Progenitor cell of endocrine pancreas (in vitro differentiated cells): ENCODE measurements around the gene ZFC3H1. TPM values are rescaled to one million over a fixed set of nuclear protein-coding genes. Genes with fewer than 3 reads are reported as not detected.

Experiments used
- DNase-seq: peaks from one replicate; pipeline ENCODE4 v3.0.0; 2021; ENCODE audit warnings: low spot score; ENCODE audit not compliant: unreplicated experiment
- H3K27ac Mint-ChIP-seq: 2 replicates; pipeline ENCODE4 v1.8.0; 2021; ENCODE audit warnings: mild to moderate bottlenecking, moderate library complexity, mixed read lengths
- H3K27me3 Mint-ChIP-seq: 2 replicates; pipeline ENCODE4 v1.8.0; 2021; ENCODE audit warnings: mixed read lengths
- H3K36me3 Mint-ChIP-seq: 2 replicates; pipeline ENCODE4 v1.8.0; 2022; ENCODE audit warnings: mixed read lengths; ENCODE audit not compliant: insufficient read depth
- H3K4me1 Mint-ChIP-seq: 2 replicates; pipeline ENCODE4 v1.8.0; 2021; ENCODE audit warnings: low read depth, mixed read lengths
- H3K4me3 Mint-ChIP-seq: 2 replicates; pipeline ENCODE4 v1.8.0; 2021; ENCODE audit warnings: low read depth, mild to moderate bottlenecking, moderate library complexity, mixed read lengths
- H3K9me3 Mint-ChIP-seq: 2 replicates; pipeline ENCODE4 v1.8.0; 2021; ENCODE audit warnings: low read depth, mixed read lengths
- CTCF ChIP-seq: fragments of 200-600 bp; sonication (generic); IDR thresholded peaks from one replicate; pipeline ENCODE4 v1.5.0; 2021; ENCODE audit warnings: antibody characterized with exemption, mild to moderate bottlenecking; ENCODE audit not compliant: unreplicated experiment
- total RNA-seq: library from RNA; stranded (reverse); gene quantifications from 2 replicates; pipeline ENCODE4 v1.2.1, GENCODE V29; 2021

ZFC3H1 gene
- total RNA-seq, 1 donor from 2014 or later, result 54.7 TPM

GRCh38 chr12:71591601-71592000, 72.0 kb downstream of the ZFC3H1 start:
- Mint-ChIP-seq H3K27ac (no peak overlapping the region), H3K36me3 (no peaks in the 10 kb centered on the region), H3K9me3 (no peaks in the 10 kb centered on the region)

DNA sequence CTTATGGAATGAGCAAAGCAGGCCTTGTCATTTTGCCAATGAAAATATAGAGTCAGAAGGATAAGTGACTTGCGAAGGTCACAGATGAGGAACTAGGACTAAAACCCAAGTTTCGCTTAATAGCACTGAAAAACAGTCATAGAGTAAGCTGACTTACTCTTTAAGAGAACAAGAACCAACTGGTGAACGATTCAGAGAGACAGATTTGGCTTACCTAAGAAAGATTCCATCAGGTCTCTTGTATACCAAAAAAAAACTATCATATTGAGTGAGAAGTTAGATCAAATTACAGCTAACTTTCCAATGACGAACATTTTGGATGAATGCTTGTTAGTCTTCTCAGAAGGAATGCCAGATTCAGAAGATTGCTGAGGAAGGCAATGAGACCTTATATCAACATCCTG, 74.2 kb downstream of the ZFC3H1 start:
- DNase-seq, result no peak
- no peaks in the 10 kb centered on the region for H3K4me1 Mint-ChIP-seq
- no peak overlapping the region for H3K27ac Mint-ChIP-seq
- TF ChIP-seq CTCF, result no peak
- H3K4me3 Mint-ChIP-seq, result no peak overlapping the region
- no peaks in the 10 kb centered on the region for H3K9me3 Mint-ChIP-seq
- no peaks in the 10 kb centered on the region for H3K36me3 Mint-ChIP-seq
- H3K27me3 Mint-ChIP-seq, result peaks cover 9% of the 10 kb centered on the region

More at GRCh38 chr12:71591601-71592000, 72.0 kb downstream of the ZFC3H1 start:
- DNase-seq, result no peak
- no peak for TF ChIP-seq CTCF
- H3K4me3 Mint-ChIP-seq, result no peak overlapping the region
- H3K27me3 Mint-ChIP-seq, result peaks cover 10% of the 10 kb centered on the region
- H3K4me1 Mint-ChIP-seq, result no peaks in the 10 kb centered on the region

DNA sequence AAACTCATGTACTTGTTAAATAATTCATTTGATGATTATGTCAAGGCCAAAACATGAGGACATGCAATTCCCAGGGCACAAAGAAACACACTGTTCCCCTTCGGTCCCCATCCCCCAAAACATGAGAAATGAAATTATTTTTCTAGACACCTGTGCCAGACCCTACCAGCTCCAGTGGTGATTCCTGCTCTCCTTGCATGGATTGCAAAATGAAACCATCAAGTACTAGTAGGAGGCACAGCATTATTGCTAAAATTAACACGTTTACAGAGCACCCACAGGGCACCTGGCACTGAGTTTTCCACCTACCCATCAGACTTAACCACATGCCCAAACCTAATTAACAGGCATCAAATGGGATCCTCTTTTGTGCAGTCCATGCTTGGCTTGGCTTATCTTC, 76.6 kb downstream of the ZFC3H1 start:
- DNase-seq, result no peak
- Mint-ChIP-seq H3K4me1 (no peaks in the 10 kb centered on the region), H3K36me3 (no peaks in the 10 kb centered on the region), H3K27me3 (peaks cover 3% of the 10 kb centered on the region), H3K9me3 (no peaks in the 10 kb centered on the region), H3K4me3 (no peak overlapping the region), H3K27ac (no peak overlapping the region)
- no peak for TF ChIP-seq CTCF

DNA sequence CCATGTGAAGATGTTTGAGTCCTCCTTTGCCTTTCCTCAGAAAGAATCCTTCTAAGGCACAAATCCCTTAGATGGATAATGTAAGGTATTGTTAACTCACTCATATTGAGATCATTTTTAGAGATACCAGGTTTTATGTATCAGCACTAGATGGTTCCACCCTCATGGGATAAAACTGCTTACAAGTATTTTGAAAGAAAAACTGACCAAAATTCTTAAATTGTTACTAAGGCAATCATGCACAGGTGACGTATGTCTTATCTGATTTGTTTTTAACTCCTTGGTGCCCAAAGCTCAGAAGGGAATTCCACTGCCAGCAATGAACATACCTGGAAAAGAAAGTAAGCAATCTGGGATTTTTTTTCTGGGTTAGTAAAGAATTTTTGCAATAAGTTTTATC, 78.4 kb downstream of the ZFC3H1 start:
- Mint-ChIP-seq H3K4me1 (no peaks in the 10 kb centered on the region), H3K9me3 (no peaks in the 10 kb centered on the region), H3K36me3 (no peaks in the 10 kb centered on the region), H3K27ac (no peak overlapping the region), H3K4me3 (no peak overlapping the region), H3K27me3 (peaks cover 3% of the 10 kb centered on the region)
- DNase-seq, result no peak
- TF ChIP-seq CTCF, result no peak

DNA sequence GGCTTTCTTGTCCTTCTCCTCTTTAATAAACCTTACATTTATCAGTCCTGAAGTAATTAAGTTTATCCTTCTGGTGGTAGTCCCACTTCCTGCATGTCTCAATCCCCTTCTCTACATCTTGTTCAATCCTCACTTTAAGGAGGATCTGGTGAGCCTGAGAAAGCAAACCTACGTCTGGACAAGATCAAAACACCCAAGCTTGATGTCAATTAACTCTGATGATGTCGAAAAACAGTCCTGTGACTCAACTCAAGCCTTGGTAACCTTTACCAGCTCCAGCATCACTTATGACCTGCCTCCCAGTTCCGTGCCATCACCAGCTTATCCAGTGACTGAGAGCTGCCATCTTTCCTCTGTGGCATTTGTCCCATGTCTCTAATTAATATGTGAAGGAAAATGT, 79.3 kb downstream of the ZFC3H1 start:
- Mint-ChIP-seq H3K9me3 (no peaks in the 10 kb centered on the region), H3K4me3 (no peak overlapping the region), H3K27me3 (peaks cover 3% of the 10 kb centered on the region), H3K4me1 (no peaks in the 10 kb centered on the region), H3K36me3 (no peaks in the 10 kb centered on the region), H3K27ac (no peak overlapping the region)
- no peak for DNase-seq
- no peak for TF ChIP-seq CTCF
